Measurements from ENCODE around the gene PRKG1. TPM values are rescaled to one million over a fixed set of nuclear protein-coding genes. Genes with fewer than 3 reads are reported as not detected.

Gene PRKG1
- total and polyA plus RNA-seq, 2 of the 8 experiments (the other 6 are each of a cell fraction or from before 2014, with no cell fraction given) = 4.2 to 15.2 TPM

GRCh38 chr10:51272555-51272954 is 198.3 kb downstream of the PRKG1 start (continued):
- no peak for TF ChIP-seq CHD7 (IDR thresholded peaks at IDR 0.05; ENCODE audit: insufficient replicate concordance, low read length)

Measured in H1 (cell line).